Subcutaneous adipose tissue (tissue), 4 donors: ENCODE data around the gene MYO1E. TPM values are rescaled to one million over a fixed set of nuclear protein-coding genes. Genes with fewer than 3 reads are reported as not detected.

Experiments
- total RNA-seq, 4 donors: library from RNA; depleted of rRNA; stranded (reverse); fragments of >200 nt; gene quantifications; one replicate each; pipeline ENCODE4 v1.1.0, GENCODE V29; 2016
- TF ChIP-seq, protein P1 (sequence below): fragments of 450-650 bp; IDR thresholded peaks from one replicate; pipeline ENCODE4 v1.5.1; 2016; ENCODE audit warnings: low read depth, mild to moderate bottlenecking, control low read depth, antibody characterized with exemption, moderate library complexity

Gene MYO1E
- total RNA-seq, 4 donors from 2014 or later = 34.1 to 188 (median 91.7) TPM

DNA sequence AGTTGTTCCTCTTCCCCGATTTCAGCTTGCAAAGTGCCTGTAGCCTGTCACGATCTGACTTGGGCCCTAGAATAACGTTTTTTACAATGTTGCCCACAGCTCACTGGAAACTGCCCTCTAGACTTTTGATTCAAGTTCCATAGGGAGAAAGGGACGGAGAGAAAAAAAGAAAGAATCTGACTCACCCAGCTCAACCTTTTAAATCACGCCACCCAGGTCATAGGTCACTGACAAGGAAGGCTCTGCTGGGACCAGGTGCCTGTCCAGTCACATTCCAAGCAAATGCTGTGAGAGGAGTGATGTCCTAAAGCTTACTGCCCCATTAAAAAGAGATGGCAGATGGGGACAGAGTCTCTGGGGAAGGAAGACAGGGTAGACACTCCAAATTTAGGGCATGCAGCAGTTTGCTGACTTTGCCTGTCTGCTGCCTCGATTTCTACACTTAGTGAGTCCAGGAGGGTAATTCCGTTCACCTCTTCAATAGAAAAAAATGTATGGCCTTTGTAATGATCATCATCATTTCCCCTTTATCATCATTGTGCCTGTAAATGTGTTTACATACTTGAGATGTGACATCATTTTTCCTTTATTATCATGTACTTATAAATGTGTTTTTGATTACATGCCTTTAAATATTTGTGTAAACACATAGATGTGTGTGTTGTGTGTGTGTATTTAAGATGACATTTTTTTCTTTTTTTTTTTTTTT lies 8.4 kb upstream of the MYO1E start:
- TF ChIP-seq, protein P1, sequence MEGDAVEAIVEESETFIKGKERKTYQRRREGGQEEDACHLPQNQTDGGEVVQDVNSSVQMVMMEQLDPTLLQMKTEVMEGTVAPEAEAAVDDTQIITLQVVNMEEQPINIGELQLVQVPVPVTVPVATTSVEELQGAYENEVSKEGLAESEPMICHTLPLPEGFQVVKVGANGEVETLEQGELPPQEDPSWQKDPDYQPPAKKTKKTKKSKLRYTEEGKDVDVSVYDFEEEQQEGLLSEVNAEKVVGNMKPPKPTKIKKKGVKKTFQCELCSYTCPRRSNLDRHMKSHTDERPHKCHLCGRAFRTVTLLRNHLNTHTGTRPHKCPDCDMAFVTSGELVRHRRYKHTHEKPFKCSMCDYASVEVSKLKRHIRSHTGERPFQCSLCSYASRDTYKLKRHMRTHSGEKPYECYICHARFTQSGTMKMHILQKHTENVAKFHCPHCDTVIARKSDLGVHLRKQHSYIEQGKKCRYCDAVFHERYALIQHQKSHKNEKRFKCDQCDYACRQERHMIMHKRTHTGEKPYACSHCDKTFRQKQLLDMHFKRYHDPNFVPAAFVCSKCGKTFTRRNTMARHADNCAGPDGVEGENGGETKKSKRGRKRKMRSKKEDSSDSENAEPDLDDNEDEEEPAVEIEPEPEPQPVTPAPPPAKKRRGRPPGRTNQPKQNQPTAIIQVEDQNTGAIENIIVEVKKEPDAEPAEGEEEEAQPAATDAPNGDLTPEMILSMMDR = no peak

DNA sequence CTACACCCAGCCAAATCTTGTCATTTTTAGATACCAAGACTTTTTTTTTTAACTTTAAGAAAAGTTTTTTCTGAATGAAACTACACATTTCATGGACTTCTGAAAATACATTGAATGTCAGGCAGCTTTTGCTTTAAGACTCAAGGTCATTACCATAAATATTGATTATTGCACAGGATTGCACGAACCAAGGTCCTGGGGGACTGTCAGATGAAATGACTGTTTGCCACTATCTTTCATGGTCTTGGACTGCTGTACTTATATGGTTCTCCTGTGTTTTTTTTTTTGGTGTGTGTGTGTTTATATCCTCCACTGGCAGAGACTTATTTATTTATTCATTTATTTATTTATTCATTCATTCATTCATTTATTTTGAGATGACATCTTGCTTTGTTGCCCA lies 6.9 kb upstream of the MYO1E start:
- TF ChIP-seq, protein P1 = no peak

DNA sequence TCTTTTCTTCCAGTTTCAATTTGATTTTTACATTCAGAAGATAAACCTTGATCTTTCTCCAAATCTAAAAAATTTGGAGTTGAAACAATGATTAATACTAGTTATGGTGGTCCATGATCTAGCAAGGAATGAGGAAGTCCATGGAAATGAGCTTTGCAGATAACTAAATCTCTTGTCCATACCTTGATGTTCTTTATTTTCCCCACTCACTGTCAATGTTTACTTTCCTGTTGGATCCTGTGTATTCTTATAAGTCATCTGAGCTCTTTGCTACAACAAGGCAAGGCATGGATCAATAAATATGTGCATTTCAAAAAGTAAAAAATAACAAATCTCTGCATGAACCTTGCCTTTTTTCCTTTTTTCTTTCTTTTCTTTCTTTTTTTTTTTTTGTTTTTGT lies 6.2 kb upstream of the MYO1E start:
- TF ChIP-seq, protein P1 = no peak

DNA sequence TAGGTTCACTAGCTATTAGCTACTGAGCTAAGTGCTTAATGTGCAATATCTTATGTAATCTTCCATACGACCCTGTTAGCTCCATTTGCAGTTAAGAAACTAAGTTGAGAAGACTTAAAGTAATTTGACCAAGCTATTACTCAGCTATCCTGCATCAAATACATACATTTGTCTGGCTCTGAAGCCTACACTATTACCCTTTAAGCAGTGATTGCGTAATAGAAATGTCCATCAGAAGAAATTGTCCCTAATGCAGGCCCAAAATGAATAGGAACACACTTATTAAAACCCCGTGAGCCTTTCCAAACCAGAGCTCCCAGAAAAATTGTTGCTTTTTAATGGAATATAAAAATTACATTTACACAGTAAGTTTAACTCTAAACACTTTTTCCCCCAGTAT lies 5.3 kb upstream of the MYO1E start:
- TF ChIP-seq, protein P1 = no peak

DNA sequence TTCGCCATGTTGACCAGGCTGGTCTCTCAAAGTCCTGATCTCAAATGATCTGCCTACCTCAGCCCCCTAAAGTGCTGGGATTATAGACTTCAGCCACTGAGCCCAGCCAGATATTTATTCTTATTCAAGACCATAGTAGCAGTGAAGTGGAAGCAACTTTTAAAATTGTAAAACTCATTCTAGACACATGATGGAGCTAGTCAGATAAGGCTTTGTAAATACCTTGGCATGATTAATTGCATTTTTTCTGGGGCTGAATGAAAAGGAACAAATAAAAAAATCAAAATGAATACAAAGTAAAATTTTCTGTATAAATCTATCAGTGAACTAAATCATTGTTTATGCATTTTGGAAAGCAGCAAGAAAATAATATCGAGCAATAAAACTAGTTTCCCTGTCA lies 4.1 kb upstream of the MYO1E start:
- TF ChIP-seq, protein P1 = no peak

DNA sequence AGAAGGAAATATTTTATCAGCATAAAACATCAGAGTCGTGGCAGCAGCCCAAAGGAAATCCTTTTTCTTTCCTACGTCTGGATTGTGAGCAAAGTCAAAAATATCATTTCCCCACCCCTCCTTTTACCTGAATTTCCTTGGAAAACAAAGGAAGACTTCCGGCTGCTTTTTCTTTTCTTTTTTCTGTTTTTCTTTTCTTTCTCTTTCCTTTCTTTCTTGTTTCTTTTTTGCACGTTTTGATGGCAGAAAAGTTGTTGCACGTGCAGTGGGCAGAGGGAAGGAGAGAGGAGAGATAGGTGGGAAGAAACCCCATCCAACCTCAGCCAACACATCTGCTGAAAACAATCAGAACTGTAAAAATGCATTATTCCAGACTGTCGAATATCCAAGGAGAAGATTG lies 544 bp upstream of the MYO1E start:
- TF ChIP-seq, protein P1 = no peak

DNA sequence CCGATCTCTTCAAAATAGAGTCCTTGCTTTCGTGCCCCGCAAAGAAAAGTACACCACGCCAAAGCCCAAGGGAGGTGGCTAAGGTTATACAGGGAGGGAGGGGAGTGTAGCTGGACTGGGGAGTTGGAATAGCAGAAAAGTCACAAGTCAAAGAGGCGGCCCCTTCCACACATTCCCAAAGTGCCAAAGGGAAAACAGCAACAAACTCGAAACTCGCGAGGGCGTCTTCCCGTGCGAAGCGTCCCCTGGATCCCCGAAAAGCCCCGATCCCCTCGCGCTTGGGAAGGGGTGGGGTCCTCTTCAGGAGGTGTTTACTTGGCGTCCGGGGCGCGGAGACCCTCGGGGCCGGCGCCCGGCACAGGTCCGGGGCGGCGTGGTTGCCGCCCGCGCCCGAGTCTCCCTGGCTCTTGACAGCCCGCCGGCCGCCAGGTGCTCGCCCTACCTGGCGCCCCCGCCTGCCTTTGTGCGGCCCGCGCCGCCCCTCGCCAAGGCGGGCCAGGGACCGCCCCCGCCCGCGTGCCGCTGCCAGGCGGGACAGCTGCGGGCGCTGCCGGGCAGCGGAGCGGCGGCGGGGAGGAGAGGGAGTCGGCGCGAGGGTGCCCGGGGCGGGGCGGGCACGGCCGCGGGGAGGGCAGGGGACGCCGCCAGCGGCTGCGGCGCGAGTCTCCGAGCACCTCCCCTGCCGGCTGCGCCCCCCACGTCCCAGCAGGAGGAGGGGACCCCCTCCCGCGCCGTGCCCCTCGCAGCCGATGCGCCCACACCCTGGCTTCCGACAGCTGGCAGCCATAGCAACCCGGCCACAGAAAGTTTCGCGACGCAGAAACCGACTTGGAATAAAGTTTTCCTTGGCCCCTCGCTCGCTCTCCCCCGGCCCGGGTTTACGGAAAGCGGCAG lies 966 bp downstream of the MYO1E start:
- TF ChIP-seq, protein P1 = no peak
